Prostate gland (tissue), 2 donors: Measurements from ENCODE around the gene KCND2.

Experiments
- CTCF ChIP-seq, 4 experiments: fragments of 200-600 bp in 2 of 4; fragments of 450-650 bp in 2 of 4; sonication (generic) in 2 of 4; IDR thresholded peaks; 1 replicate in 3 of 4; 2 replicates in 1 of 4; pipeline ENCODE4 v1.5.1; 2016 to 2019; ENCODE audit warnings: antibody characterized with exemption in 4 of 4, mild to moderate bottlenecking in 2 of 4, moderate library complexity in 2 of 4
- POLR2A ChIP-seq: fragments of 450-650 bp; IDR thresholded peaks from one replicate; pipeline ENCODE4 v1.6.1; 2016; ENCODE audit warnings: antibody characterized with exemption, mild to moderate bottlenecking
- POLR2AphosphoS5 ChIP-seq: sonication (generic); formaldehyde crosslinking; IDR thresholded peaks from one replicate; pipeline ENCODE4 v1.6.1; 2017; ENCODE audit warnings: antibody characterized with exemption

- no peak for TF ChIP-seq POLR2AphosphoS5
- no peak for TF ChIP-seq CTCF (IDR thresholded peaks at IDR 0.05)
- TF ChIP-seq POLR2A = no peak
These were observed 456.3 kb downstream of the KCND2 start for GRCh38 chr7:120729245-120729644.
